VCaP (cell line): Measurements from ENCODE around the gene MAPK9.

Experiments
- H3K27ac ChIP-seq: fragments of 450-650 bp; 2 replicates; pipeline ENCODE4 v1.5.1; 2017
- CTCF ChIP-seq: fragments of 450-650 bp; conservative IDR thresholded peaks from 2 replicates; pipeline ENCODE4 v1.5.1; 2017; ENCODE audit warnings: mild to moderate bottlenecking, moderate library complexity

The MAPK9 gene

GRCh38 chr5:180335614-180336233 lies 43.8 kb upstream of the MAPK9 start:
- no peak overlapping the region for H3K27ac ChIP-seq
- no peak for TF ChIP-seq CTCF

DNA sequence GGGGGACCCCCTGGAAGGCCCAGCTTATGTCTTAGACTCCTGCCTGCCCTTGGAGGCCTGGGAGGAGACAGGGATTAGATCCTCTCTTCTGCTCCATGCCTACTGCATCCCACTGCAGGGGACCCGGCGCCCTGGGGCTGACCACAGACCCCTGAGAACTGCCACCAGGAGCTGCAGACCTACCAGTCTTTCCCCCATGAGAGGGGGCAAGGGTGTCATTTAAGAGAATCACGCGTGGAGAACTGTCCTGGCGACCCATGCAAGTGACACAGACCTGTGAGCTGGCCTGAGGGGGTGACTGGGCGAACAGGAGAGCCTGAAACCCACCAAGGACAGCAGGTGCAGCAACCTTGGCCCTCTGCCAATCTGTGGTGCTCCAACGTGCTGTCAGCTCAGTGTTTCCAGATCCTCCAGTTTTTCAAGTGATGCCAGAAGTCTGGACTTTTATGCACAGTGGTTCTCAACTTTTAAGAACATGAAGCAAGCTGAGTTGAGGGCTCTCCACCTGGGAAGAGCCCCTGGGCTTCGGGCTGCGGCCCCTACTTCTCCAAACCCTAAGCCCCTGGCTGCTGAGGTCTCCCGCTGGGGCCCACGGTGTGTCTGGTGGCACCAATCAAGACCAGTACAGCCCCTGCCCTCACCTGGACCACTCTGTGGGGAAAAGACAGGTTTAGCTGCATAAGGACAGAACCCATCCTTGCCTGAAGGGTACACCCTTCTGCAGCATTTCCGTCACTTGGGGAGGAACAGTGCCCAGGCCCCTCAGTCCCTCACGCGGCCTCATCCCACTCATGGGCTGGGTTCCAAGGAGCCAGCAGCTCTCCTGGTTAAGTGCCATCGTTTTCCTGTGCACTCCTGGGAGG lies 43.1 kb upstream of the MAPK9 start:
- H3K27ac ChIP-seq = no peak overlapping the region; the same call in 1 of the 2 replicates
- TF ChIP-seq CTCF = no peak

DNA sequence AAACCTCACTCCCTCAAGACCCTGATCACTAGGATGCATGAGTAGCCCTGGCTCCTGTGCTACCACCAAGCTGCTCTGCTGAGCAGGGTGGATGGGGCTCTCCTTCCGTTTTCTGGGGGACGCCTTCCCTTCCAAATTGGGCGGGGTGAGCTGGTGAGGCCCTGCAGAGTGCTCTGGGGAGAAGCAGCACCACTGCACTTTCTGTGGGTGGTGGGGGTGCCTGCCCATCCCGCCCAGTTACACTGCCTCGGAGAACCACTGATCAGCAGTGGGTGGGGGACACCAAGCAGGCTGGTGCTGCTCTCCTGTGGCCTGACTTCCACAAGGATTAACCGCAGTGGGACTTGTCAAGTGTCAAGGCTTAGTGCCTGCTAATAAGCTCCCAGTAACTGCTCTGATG lies 42.3 kb upstream of the MAPK9 start:
- H3K27ac ChIP-seq = no peak overlapping the region
- no peak for TF ChIP-seq CTCF

DNA sequence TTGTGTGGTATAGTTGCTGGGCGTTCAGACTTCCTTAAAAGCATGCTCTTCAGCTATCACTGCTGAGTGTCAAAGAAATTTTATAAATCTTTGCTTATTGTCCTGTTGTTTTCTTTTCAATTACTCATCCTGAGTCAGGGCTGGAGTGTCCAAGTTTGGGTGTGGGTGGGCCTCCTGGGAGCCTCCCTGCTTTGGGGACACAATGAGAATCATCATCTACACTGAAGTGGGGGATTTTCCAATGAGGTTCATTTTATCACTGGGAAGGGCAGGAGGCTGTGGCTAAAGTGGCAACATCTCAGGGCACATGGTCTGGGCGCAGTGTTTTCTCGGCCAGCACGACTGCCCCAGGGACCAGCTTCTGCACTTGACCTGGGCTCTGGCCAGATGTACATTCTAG lies 41.8 kb upstream of the MAPK9 start:
- H3K27ac ChIP-seq = no peak overlapping the region
- TF ChIP-seq CTCF = no peak

DNA sequence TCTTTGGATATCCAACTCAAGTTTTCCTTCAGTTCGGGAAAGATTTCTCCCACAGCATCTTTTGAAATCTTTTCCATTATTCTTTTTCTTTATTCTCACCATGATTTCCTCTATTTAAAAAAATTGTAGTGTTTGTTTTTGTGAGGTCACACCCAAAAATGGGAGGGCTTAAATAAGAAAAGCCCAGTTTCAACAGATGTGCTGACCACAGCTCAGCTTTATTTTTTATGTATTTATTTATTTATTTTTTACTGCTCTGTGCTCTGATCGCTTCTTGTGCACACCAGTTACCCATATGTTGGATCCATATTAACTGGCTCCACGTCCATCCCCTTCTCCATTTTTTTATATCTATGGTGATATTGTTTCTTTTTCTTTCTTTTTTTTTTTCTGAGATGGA lies 41.0 kb upstream of the MAPK9 start:
- no peak overlapping the region for H3K27ac ChIP-seq
- no peak for TF ChIP-seq CTCF

DNA sequence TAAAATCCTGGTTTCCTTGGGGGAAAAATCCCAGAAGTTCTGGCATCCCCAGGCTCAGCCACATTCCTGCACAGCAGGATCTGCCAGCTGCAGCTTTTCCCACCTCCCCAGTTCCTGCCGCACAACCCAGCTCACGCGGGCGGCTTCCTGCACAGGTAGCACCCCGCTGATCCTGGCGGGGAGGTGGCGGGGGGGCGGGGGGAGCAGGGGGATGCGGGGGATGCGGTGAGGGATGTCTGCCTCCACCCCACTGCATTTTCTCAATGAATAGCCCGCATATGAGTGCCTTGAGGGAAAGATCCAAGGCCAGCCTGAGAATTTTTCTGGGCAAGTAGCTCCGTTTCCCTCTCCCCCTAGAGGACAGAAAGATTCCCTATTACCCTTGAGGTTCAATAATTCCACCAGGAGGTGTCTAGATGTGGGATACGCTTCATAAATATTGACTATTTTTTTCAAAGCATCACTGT lies 40.2 kb upstream of the MAPK9 start:
- H3K27ac ChIP-seq = no peak overlapping the region
- peak; percentile 68 for TF ChIP-seq CTCF

DNA sequence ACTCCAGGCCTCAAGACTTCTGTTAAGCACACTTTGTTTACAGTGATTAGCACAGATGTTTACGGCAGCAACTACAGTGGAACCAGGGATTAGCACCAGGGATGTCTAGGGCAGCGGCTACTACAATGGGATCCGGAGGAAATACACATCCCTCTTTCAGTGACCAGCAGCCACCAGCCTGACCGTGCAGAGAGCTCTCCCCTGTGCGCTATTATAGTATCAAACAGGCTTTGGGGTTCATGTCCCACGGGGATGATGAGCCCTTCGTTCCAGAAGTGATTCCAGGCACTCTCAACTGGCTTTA lies 39.7 kb upstream of the MAPK9 start:
- no peak for TF ChIP-seq CTCF
- H3K27ac ChIP-seq = no peak overlapping the region
